OCI-LY7 (cell line): ENCODE measurements around the gene DOCK4. TPM values are rescaled to one million over a fixed set of nuclear protein-coding genes. Genes with fewer than 3 reads are reported as not detected.
"Not testable (repeated sequence)": the region's sequence is repeated elsewhere in the genome, so short reads cannot be mapped to it uniquely, and the experiment has no call there.

Experiments used
- BruUV-seq: library from RNA; stranded (reverse); fragments of 400-500 nt; replicated peaks from 2 replicates; lab custom pipeline; 2021; lab: Mats Ljungman, UMichigan
- CTCF ChIA-PET: fragments of 300-600 bp; sonication (Branson Sonifier 250); formaldehyde crosslinking; loops from one replicate; lab custom pipeline; 2022; ENCODE audit warnings: antibody characterized with exemption; ENCODE audit not compliant: unreplicated experiment; lab: Charles Lee
- POLR2A ChIA-PET: fragments of 300-600 bp; sonication (Branson Sonifier 250); formaldehyde crosslinking; loops from one replicate; lab custom pipeline; 2022; ENCODE audit warnings: antibody characterized with exemption; lab: Charles Lee
- DNase-seq: peaks from one replicate; pipeline ENCODE4 v3.0.0-alpha.2; 2015; ENCODE audit warnings: low spot score
- H2AFZ ChIP-seq: fragments of 200-600 bp; sonication (generic), shearing (Covaris generic); 2 replicates; pipeline ENCODE4 v1.6.1; 2014; ENCODE audit warnings: mild to moderate bottlenecking, antibody characterized with exemption, low read length, moderate library complexity
- H3K27ac ChIP-seq: fragments of 200-600 bp; sonication (generic); 2 replicates; pipeline ENCODE4 v1.5.1; 2014; ENCODE audit warnings: mixed run types, low read depth, mild to moderate bottlenecking, moderate library complexity, low read length, inconsistent platforms; ENCODE audit not compliant: poor library complexity, severe bottlenecking
- H3K36me3 ChIP-seq: fragments of 200-600 bp; sonication (generic); 2 replicates; pipeline ENCODE4 v1.6.1; 2014; ENCODE audit warnings: mild to moderate bottlenecking, antibody characterized with exemption, low read length, moderate library complexity, mixed read lengths; ENCODE audit not compliant: insufficient read depth
- H3K4me1 ChIP-seq: fragments of 200-600 bp; sonication (generic); 2 replicates; pipeline ENCODE4 v1.5.1; 2014; ENCODE audit warnings: mild to moderate bottlenecking, low read length; ENCODE audit not compliant: insufficient read depth, poor library complexity, severe bottlenecking
- H3K4me2 ChIP-seq: fragments of 200-600 bp; sonication (generic); 2 replicates; pipeline ENCODE4 v1.6.1; 2014; ENCODE audit warnings: mild to moderate bottlenecking, low read length
- H3K4me3 ChIP-seq: fragments of 200-600 bp; sonication (generic); 2 replicates; pipeline ENCODE4 v1.5.1; 2014; ENCODE audit warnings: mild to moderate bottlenecking, low read depth, low read length; ENCODE audit not compliant: poor library complexity, severe bottlenecking
- H3K79me2 ChIP-seq: fragments of 200-600 bp; sonication (generic); 2 replicates; pipeline ENCODE4 v1.6.1; 2016; ENCODE audit warnings: low read depth, mild to moderate bottlenecking, low read length, moderate library complexity, mixed read lengths; ENCODE audit not compliant: insufficient read depth
- H3K9me2 ChIP-seq: fragments of 200-600 bp; sonication (generic); 2 replicates; pipeline ENCODE4 v1.6.1; 2016; ENCODE audit warnings: mild to moderate bottlenecking, low read length, mixed read lengths; ENCODE audit not compliant: insufficient read depth
- H3K9me3 ChIP-seq: fragments of 200-600 bp; sonication (generic); 2 replicates; pipeline ENCODE4 v1.6.1; 2014; ENCODE audit warnings: mild to moderate bottlenecking, mixed run types, low read length, mixed read lengths
- H4K20me1 ChIP-seq: fragments of 200-600 bp; sonication (generic); 2 replicates; pipeline ENCODE4 v1.6.1; 2014; ENCODE audit warnings: mild to moderate bottlenecking, antibody characterized with exemption, low read length, moderate library complexity, mixed read lengths; ENCODE audit not compliant: insufficient read depth
- CTCF ChIP-seq: fragments of 200-600 bp; sonication (generic); conservative IDR thresholded peaks from 2 replicates; pipeline ENCODE4 v1.5.1; 2014; ENCODE audit warnings: mild to moderate bottlenecking, antibody characterized with exemption, low read length, moderate library complexity, mixed read lengths
- EZH2phosphoT487 ChIP-seq: fragments of 200-600 bp; sonication (generic); IDR thresholded peaks from 2 replicates; pipeline ENCODE4 v1.6.1; 2018; ENCODE audit warnings: low read depth, borderline replicate concordance, mild to moderate bottlenecking, mixed run types, antibody characterized with exemption, low read length, moderate library complexity, mixed read lengths
- intact Hi-C: fragments of 100-400 bp; cut with micrococcal nuclease; formaldehyde crosslinking; loops from one replicate; pipeline ENCODE4 v1.10.0; 2022; ENCODE audit not compliant: unreplicated experiment
- total RNA-seq, 2 experiments: library from RNA; depleted of rRNA in 1 of 2; stranded (reverse); fragments of >200 nt in 1 of 2; shearing (Covaris generic) in 1 of 2; gene quantifications; 2 replicates each; pipeline ENCODE4 v1.2.3, GENCODE V29; 2014 to 2022

The DOCK4 gene
- total RNA-seq, 2 experiments from 2014 or later, result 0.91 to 4.9 TPM

DNA sequence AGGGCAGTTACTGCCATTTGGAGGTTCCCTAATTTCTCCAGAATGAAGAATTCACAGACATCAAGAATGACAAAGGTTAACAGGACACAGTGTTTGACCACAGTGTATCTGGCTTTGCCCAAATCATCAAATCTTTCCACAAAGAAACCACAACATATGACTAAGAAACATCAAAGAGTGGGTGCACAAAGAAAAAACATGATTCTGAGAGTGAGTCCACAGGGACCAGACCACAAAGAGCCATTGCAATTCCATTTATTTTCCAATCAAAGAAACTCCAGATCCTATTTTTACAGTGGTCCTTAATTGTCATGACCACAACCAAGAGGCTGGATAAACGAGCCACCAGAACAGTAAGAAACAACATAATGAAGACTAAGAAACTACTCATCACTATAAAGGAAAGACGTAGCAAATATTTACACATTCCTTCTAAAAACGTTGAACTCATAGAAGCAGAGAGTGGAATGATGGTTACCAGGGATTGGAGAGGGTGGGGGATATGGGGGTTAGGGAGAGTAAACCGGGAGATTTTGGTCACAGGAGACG lies 286.5 kb downstream of the DOCK4 start:
- H3K4me1 ChIP-seq, result no peaks in the 10 kb centered on the region
- no peaks in the 10 kb centered on the region for H3K9me2 ChIP-seq
- no peak for DNase-seq
- no peak overlapping the region for H3K4me2 ChIP-seq
- no peak overlapping the region for H3K4me3 ChIP-seq
- no peak overlapping the region for H2AFZ ChIP-seq
- no peaks in the 10 kb centered on the region for H3K79me2 ChIP-seq
- TF ChIP-seq CTCF (no peak), EZH2phosphoT487 (no peak)
- CTCF ChIA-PET, result no interaction called here
- H4K20me1 ChIP-seq, result no peaks in the 10 kb centered on the region
- no peak overlapping the region for H3K27ac ChIP-seq
- no peaks in the 10 kb centered on the region for H3K9me3 ChIP-seq
- intact Hi-C loops, result no loop called here
- POLR2A ChIA-PET, result no interaction called here
- H3K36me3 ChIP-seq, result no peaks in the 10 kb centered on the region
- BruUV-seq, result no TSS peak

- Histone ChIP-seq H2AFZ (no peak overlapping the region), H3K9me2 (no peaks in the 10 kb centered on the region), H3K4me1 (no peaks in the 10 kb centered on the region), H3K27ac (no peak overlapping the region), H3K4me2 (no peak overlapping the region), H3K79me2 (no peaks in the 10 kb centered on the region), H3K36me3 (no peaks in the 10 kb centered on the region), H3K9me3 (no peaks in the 10 kb centered on the region), H3K4me3 (no peak overlapping the region), H4K20me1 (no peaks in the 10 kb centered on the region)
- CTCF ChIA-PET, result no interaction called here
- POLR2A ChIA-PET, result no interaction called here
- intact Hi-C loops, result no loop called here
- no peak for DNase-seq
- TF ChIP-seq CTCF, result no peak
- no TSS peak for BruUV-seq
Measured at GRCh38 chr7:111919164-111919563, 287.0 kb downstream of the DOCK4 start.

DNA sequence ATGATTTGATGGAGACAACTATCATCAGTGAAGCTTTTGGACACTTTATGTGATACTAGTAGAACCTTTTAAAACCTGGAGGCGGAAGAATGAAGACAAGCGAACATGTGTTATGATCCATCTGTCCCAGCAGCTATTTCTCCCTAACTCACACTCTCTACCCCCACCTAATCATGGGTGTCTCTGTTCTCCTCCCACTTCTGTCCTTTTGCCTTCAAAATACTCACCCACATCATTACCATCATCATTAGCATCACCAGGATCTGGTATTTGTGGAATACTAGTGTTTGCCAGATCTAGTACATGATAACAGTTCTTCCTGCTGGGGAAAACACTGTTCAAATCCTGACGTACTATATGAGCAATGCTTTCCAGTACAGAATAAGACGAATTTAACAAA lies 287.7 kb downstream of the DOCK4 start:
- H2AFZ ChIP-seq, result no peak overlapping the region
- H3K4me1 ChIP-seq, result no peaks in the 10 kb centered on the region
- DNase-seq, result no peak
- H3K27ac ChIP-seq, result no peak overlapping the region
- intact Hi-C loops, result no loop called here
- no peaks in the 10 kb centered on the region for H3K36me3 ChIP-seq
- CTCF ChIA-PET, result no interaction called here
- no peak for TF ChIP-seq CTCF
- no peak for TF ChIP-seq EZH2phosphoT487
- H3K9me2 ChIP-seq, result no peaks in the 10 kb centered on the region
- no peaks in the 10 kb centered on the region for H3K9me3 ChIP-seq
- no peak overlapping the region for H3K4me2 ChIP-seq
- POLR2A ChIA-PET, result no interaction called here
- no peaks in the 10 kb centered on the region for H4K20me1 ChIP-seq
- no peak overlapping the region for H3K4me3 ChIP-seq
- no peaks in the 10 kb centered on the region for H3K79me2 ChIP-seq
- BruUV-seq, result no TSS peak

DNA sequence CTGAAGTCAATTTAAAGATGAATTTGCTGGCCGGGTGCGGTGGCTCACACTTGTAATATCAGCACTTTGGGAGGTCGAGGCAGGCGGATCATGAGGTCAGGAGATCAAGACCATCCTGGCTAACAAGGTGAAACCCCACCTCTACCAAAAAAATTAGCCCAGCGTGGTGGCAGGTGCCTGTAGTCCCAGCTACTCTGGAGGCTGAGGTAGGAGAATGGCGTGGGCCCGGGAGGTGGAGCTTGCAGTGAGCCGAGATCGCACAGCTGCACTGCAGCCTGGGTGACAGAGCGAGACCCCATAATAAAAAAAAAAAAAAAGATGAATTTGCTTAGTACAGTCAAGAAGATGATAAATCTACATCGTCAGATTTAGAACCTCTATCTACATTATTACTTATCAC lies 288.8 kb downstream of the DOCK4 start:
- H3K36me3 ChIP-seq, H3K4me2 ChIP-seq, intact Hi-C loops, H3K4me1 ChIP-seq, H3K27ac ChIP-seq, H3K79me2 ChIP-seq, H2AFZ ChIP-seq, H4K20me1 ChIP-seq, CTCF ChIA-PET, H3K9me3 ChIP-seq, H3K9me2 ChIP-seq, BruUV-seq, H3K4me3 ChIP-seq, DNase-seq: not testable (repeated sequence)
- POLR2A ChIA-PET, result interaction anchor here (0.6 to 0.7 kb wide), 2 partner anchors 107 to 712 kb away, joined by 3 read pairs; no protein-coding TSS in a partner anchor
